Keratinocyte (primary cell): ENCODE results near the gene KCNJ15.

Experiments used
- CTCF ChIP-seq, 3 experiments: IDR thresholded peaks in 1 of 3; conservative IDR thresholded peaks in 1 of 3; optimal IDR thresholded peaks in 1 of 3; 2 replicates in 2 of 3; 3 replicates in 1 of 3; pipeline versions ENCODE3 to v1.5.1; 2011; ENCODE audit warnings: low read length in 3 of 3, mild to moderate bottlenecking in 3 of 3, moderate library complexity in 2 of 3, control low read depth in 1 of 3, inconsistent platforms in 1 of 3; ENCODE audit not compliant: insufficient read depth in 2 of 3; ENCODE audit errors: extremely low read depth in 1 of 3
- EZH2 ChIP-seq: IDR thresholded peaks from one replicate; pipeline ENCODE4 v1.6.1; 2012; ENCODE audit warnings: inconsistent platforms, mild to moderate bottlenecking, low read length, moderate library complexity

- TF ChIP-seq CTCF (optimal IDR thresholded peaks at IDR 0.05 in 1 of 3, IDR thresholded peaks at IDR 0.05 in 1 of 3, conservative IDR thresholded peaks at IDR 0.05 in 1 of 3; ENCODE audit: extremely low read depth in 1 of 3, insufficient read depth in 2 of 3, low read length in 3 of 3) (no peak), EZH2 (no peak)
Observed at GRCh38 chr21:38301321-38302214, 44.8 kb downstream of the KCNJ15 start.
